HCT116 (cell line): ENCODE measurements around the gene RTN4IP1. TPM values are rescaled to one million over a fixed set of nuclear protein-coding genes. Genes with fewer than 3 reads are reported as not detected.

Source experiments
- ATAC-seq: fragments of 200-7000 bp; cut with Tn5 transposase; 2 replicates; pipeline ENCODE4 v1.9.1; 2020; ENCODE audit warnings: mild to moderate bottlenecking, moderate library complexity
- BruUV-seq: library from RNA; stranded (reverse); fragments of 400-500 nt; replicated peaks from 2 replicates; lab custom pipeline; 2021; lab: Mats Ljungman, UMichigan
- CTCF ChIA-PET: fragments of 300-600 bp; sonication (Branson Sonifier 250); formaldehyde crosslinking; loops from one replicate; lab custom pipeline; 2021; ENCODE audit warnings: antibody characterized with exemption; lab: Charles Lee
- POLR2A ChIA-PET: fragments of 300-600, 350-600 bp; sonication (Branson Sonifier 250); formaldehyde crosslinking; loops from one replicate; lab custom pipeline; 2021; ENCODE audit warnings: antibody characterized with exemption; lab: Charles Lee
- RAD21 ChIA-PET, 2 experiments: fragments of 300-600 bp; sonication (Branson Sonifier 250); formaldehyde crosslinking; loops; one replicate each; lab custom pipeline; 2023; ENCODE audit warnings: low total read pairs in 2 of 2; ENCODE audit not compliant: uncharacterized antibody in 2 of 2, unreplicated experiment in 2 of 2, low non-redundant PET in 1 of 2; lab: Charles Lee
- DNase-seq: peaks from one replicate; pipeline ENCODE4 v3.0.0-alpha.2; 2010; ENCODE audit warnings: low read depth, low spot score
- H2AFZ ChIP-seq: fragments of 200-600 bp; shearing (Covaris generic), sonication (generic); 2 replicates; pipeline ENCODE4 v1.6.1; 2017; ENCODE audit warnings: low read depth, mixed run types, mixed read lengths, antibody characterized with exemption, low read length; ENCODE audit not compliant: poor library complexity, severe bottlenecking
- H3K27ac ChIP-seq: 2 replicates; pipeline ENCODE4 v1.5.1; 2012; ENCODE audit warnings: low read depth, low read length
- H3K27me3 ChIP-seq: fragments of 200-600 bp; sonication (generic); 2 replicates; pipeline ENCODE4 v1.6.1; 2016; ENCODE audit warnings: mixed run types, low read length, mixed read lengths; ENCODE audit not compliant: insufficient read depth
- H3K36me3 ChIP-seq, 2 experiments: fragments of 200-500 bp in 1 of 2; fragments of 200-600 bp in 1 of 2; sonication (Bioruptor generic) in 1 of 2; sonication (generic) in 1 of 2; 2 replicates each; pipeline versions ENCODE4 v1.5.1 to v1.6.1; 2014 to 2016; ENCODE audit warnings: low read length in 2 of 2, inconsistent platforms in 1 of 2, mixed read lengths in 1 of 2, mixed run types in 1 of 2; ENCODE audit not compliant: insufficient read depth in 2 of 2, control insufficient read depth in 1 of 2
- H3K4me1 ChIP-seq, 2 experiments: fragments of 200-600 bp in 1 of 2; sonication (generic) in 1 of 2; 2 replicates each; pipeline versions ENCODE4 v1.5.1 to v1.6.1; 2012 to 2017; ENCODE audit warnings: low read length in 2 of 2, inconsistent platforms in 1 of 2, mild to moderate bottlenecking in 1 of 2, mixed read lengths in 1 of 2, mixed run types in 1 of 2, moderate library complexity in 1 of 2; ENCODE audit not compliant: insufficient read depth in 2 of 2, control insufficient read depth in 1 of 2
- H3K4me2 ChIP-seq: fragments of 200-600 bp; sonication (generic); 2 replicates; pipeline ENCODE4 v1.6.1; 2017; ENCODE audit warnings: mixed run types, low read length, mixed read lengths
- H3K4me3 ChIP-seq, 2 experiments: fragments of 200-600 bp in 1 of 2; sonication (generic) in 1 of 2; replicated peaks in 1 of 2; 2 replicates each; pipeline ENCODE4 v1.5.1; 2011 to 2016; ENCODE audit warnings: low read length in 2 of 2, control low read depth in 1 of 2, low read depth in 1 of 2, mild to moderate bottlenecking in 1 of 2, mixed read lengths in 1 of 2, mixed run types in 1 of 2
- H3K79me2 ChIP-seq: fragments of 200-600 bp; sonication (generic); 2 replicates; pipeline ENCODE4 v1.6.1; 2017; ENCODE audit warnings: mild to moderate bottlenecking, mixed run types, low read length, moderate library complexity, mixed read lengths; ENCODE audit not compliant: insufficient read depth
- H3K9ac ChIP-seq: fragments of 200-600 bp; sonication (generic); 2 replicates; pipeline ENCODE4 v1.6.1; 2016; ENCODE audit warnings: low read length, mixed read lengths
- H3K9me2 ChIP-seq: fragments of 200-600 bp; sonication (generic), shearing (Covaris generic); 2 replicates; pipeline ENCODE4 v1.6.1; 2017; ENCODE audit warnings: mixed run types, mild to moderate bottlenecking, moderate library complexity; ENCODE audit not compliant: insufficient read depth
- H3K9me3 ChIP-seq, 2 experiments: fragments of 200-500 bp in 1 of 2; fragments of 200-600 bp in 1 of 2; sonication (Bioruptor generic) in 1 of 2; sonication (generic) in 1 of 2; 2 replicates each; pipeline ENCODE4 v1.6.1; 2014 to 2017; ENCODE audit warnings: low read length in 2 of 2, mixed read lengths in 2 of 2, inconsistent platforms in 1 of 2, low read depth in 1 of 2, mild to moderate bottlenecking in 1 of 2, mixed run types in 1 of 2, moderate library complexity in 1 of 2; ENCODE audit not compliant: control insufficient read depth in 1 of 2, insufficient read depth in 1 of 2
- H4K20me1 ChIP-seq: fragments of 200-600 bp; sonication (generic), shearing (Covaris generic); 2 replicates; pipeline ENCODE4 v1.6.1; 2017; ENCODE audit warnings: mixed run types, mild to moderate bottlenecking, moderate library complexity; ENCODE audit not compliant: insufficient read depth
- CBX3 ChIP-seq: IDR thresholded peaks from 2 replicates; pipeline ENCODE4 v1.6.1; 2012; ENCODE audit warnings: low read depth
- CEBPB ChIP-seq: IDR thresholded peaks from 2 replicates; pipeline ENCODE4 v1.6.1; 2012; ENCODE audit warnings: low read depth
- EGR1 ChIP-seq: IDR thresholded peaks from 2 replicates; pipeline ENCODE4 v1.6.1; 2012; ENCODE audit warnings: low read depth
- FOSL1 ChIP-seq: IDR thresholded peaks from 2 replicates; pipeline ENCODE4 v1.6.1; 2012; ENCODE audit warnings: low read depth
- MAX ChIP-seq: IDR thresholded peaks from 2 replicates; pipeline ENCODE4 v1.6.1; 2012
- RAD21 ChIP-seq: IDR thresholded peaks from 2 replicates; pipeline ENCODE4 v1.6.1; 2012; ENCODE audit warnings: low read depth, mild to moderate bottlenecking
- ZFX ChIP-seq: fragments of 450-650 bp; IDR thresholded peaks from 2 replicates; pipeline ENCODE4 v1.6.1; 2017
- intact Hi-C: fragments of 100-400 bp; cut with micrococcal nuclease; formaldehyde crosslinking; loops from 2 replicates; pipeline ENCODE4 v1.10.0; 2022
- total RNA-seq: library from RNA; stranded (reverse); gene quantifications from one replicate; pipeline ENCODE4 v1.2.1, GENCODE V29; 2021; ENCODE audit not compliant: unreplicated experiment

RTN4IP1 gene
- total RNA-seq, 1 experiment from 2014 or later: 9.1 TPM

GRCh38 chr6:106637717-106638341 lies 8.5 kb upstream of the RTN4IP1 start:
- no peaks in the 10 kb centered on the region for H3K4me1 ChIP-seq
- H3K9ac ChIP-seq: no peak overlapping the region
- ChIA-PET POLR2A (no interaction called here), RAD21 (interaction anchor here in 1 of 2 experiments (0.6 kb wide), 1 partner anchor 1505 kb away, joined by 4 read pairs; no protein-coding TSS in a partner anchor)
- BruUV-seq: no TSS peak
- H3K79me2 ChIP-seq: peaks cover 73% of the 10 kb centered on the region
- no peaks in the 10 kb centered on the region for H3K9me3 ChIP-seq
- TF ChIP-seq MAX (no peak), CEBPB (no peak), RAD21 (no peak), ZFX (no peak), EGR1 (no peak), FOSL1 (no peak)
- TF ChIP-seq, all 23 proteins: peak for 0
- Histone ChIP-seq H3K9me2 (no peaks in the 10 kb centered on the region), H2AFZ (no peak overlapping the region), H3K27ac (no peak overlapping the region), H3K4me2 (no peak overlapping the region), H3K4me3 (no peak overlapping the region), H3K27me3 (no peaks in the 10 kb centered on the region), H4K20me1 (no peaks in the 10 kb centered on the region; the same call in 1 of the 2 replicates), H3K36me3 (no peaks in the 10 kb centered on the region; a peak in 1 of 4 replicates)
- no peak for DNase-seq
- intact Hi-C loops: no loop called here
- CTCF ChIA-PET: interaction anchor here (1.6 kb wide), 1 partner anchor 342 kb away, joined by 4 read pairs; no protein-coding TSS in a partner anchor
- ATAC-seq: no peak

- no peaks in the 10 kb centered on the region for H3K9me3 ChIP-seq
- DNase-seq (no peak), ATAC-seq (no peak)
- H3K9ac ChIP-seq: no peak overlapping the region
- H3K27me3 ChIP-seq: no peaks in the 10 kb centered on the region
- ChIA-PET CTCF (interaction anchor here (1.6 kb wide), 1 partner anchor 342 kb away, joined by 4 read pairs; no protein-coding TSS in a partner anchor), POLR2A (no interaction called here), RAD21 (interaction anchor here in 1 of 2 experiments (0.6 kb wide), 1 partner anchor 1506 kb away, joined by 4 read pairs; no protein-coding TSS in a partner anchor)
- peaks cover 79% of the 10 kb centered on the region for H3K79me2 ChIP-seq
- no peak overlapping the region for H3K27ac ChIP-seq
- H3K4me2 ChIP-seq: no peak overlapping the region
- H3K36me3 ChIP-seq: no peaks in the 10 kb centered on the region; a peak in 1 of 4 replicates
- H3K9me2 ChIP-seq: no peaks in the 10 kb centered on the region
- H4K20me1 ChIP-seq: no peaks in the 10 kb centered on the region; the same call in 1 of the 2 replicates
- intact Hi-C loops: no loop called here
- no peak overlapping the region for H2AFZ ChIP-seq
- no TSS peak for BruUV-seq
- no peaks in the 10 kb centered on the region for H3K4me1 ChIP-seq
- TF ChIP-seq CBX3 (no peak), CEBPB (no peak)
- H3K4me3 ChIP-seq: no peak overlapping the region
Observed at GRCh38 chr6:106637051-106637716, 7.9 kb upstream of the RTN4IP1 start.
